Measurements from ENCODE around the gene APOH.

The APOH gene

GRCh38 chr17:66234611-66235010, 5.4 kb upstream of the APOH start:
- no peak for DNase-seq

GRCh38 chr17:66233023-66233753, 4.0 kb upstream of the APOH start:
- DNase-seq = no peak

GRCh38 chr17:66230922-66231591, 1.8 kb upstream of the APOH start:
- DNase-seq = no peak

- no peak for DNase-seq
Measured at GRCh38 chr17:66229783-66230538, 746 bp upstream of the APOH start.

GRCh38 chr17:66227212-66228045, 1.8 kb downstream of the APOH start:
- DNase-seq = no peak

- DNase-seq = no peak
Measured at GRCh38 chr17:66222798-66223350, 6.3 kb downstream of the APOH start.

GRCh38 chr17:66221755-66222530, 7.3 kb downstream of the APOH start:
- no peak for DNase-seq

GRCh38 chr17:66221343-66221742, 7.9 kb downstream of the APOH start:
- no peak for DNase-seq

GRCh38 chr17:66220079-66220835, 9.0 kb downstream of the APOH start:
- DNase-seq = no peak

GRCh38 chr17:66215529-66215911, 13.7 kb downstream of the APOH start:
- no peak for DNase-seq

GRCh38 chr17:66214884-66215528, 14.2 kb downstream of the APOH start:
- DNase-seq = no peak

- no peak for DNase-seq
Measured at GRCh38 chr17:66211047-66211810, 18.0 kb downstream of the APOH start.

GRCh38 chr17:66210208-66210574, 19.0 kb downstream of the APOH start:
- DNase-seq = no peak

- no peak for DNase-seq
Measured at GRCh38 chr17:66207936-66208335, 21.3 kb downstream of the APOH start.

GRCh38 chr17:66203274-66204015, 25.8 kb downstream of the APOH start:
- no peak for DNase-seq

- peak; percentile 59 for DNase-seq
Measured at GRCh38 chr17:66200685-66201092, 28.5 kb downstream of the APOH start.

- no peak for DNase-seq
Measured at GRCh38 chr17:66198242-66198641, 31.0 kb downstream of the APOH start.

GRCh38 chr17:66192378-66192687, 36.9 kb downstream of the APOH start:
- no peak for DNase-seq
